NOMO-1 treated with DMSO at 0.1 percent for 48 hours (cell line): Measurements from ENCODE around the gene RPS6KA2.
"Not testable (repeated sequence)": the region's sequence is repeated elsewhere in the genome, so short reads cannot be mapped to it uniquely, and the experiment has no call there.

ENCODE experiments used
- DNase-seq: peaks from one replicate; lab custom pipeline; 2025; ENCODE audit not compliant: unreplicated experiment; lab: John Stamatoyannopoulos, UW

Gene RPS6KA2

GRCh38 chr6:166408936-166409755 is 217.9 kb downstream of the RPS6KA2 start:
- no peak for DNase-seq

- DNase-seq: no peak
Measured at GRCh38 chr6:166406197-166406596, 220.9 kb downstream of the RPS6KA2 start.

GRCh38 chr6:166405386-166405785 is 221.7 kb downstream of the RPS6KA2 start:
- DNase-seq: no peak

GRCh38 chr6:166402582-166403277 is 224.3 kb downstream of the RPS6KA2 start:
- no peak for DNase-seq

GRCh38 chr6:166400649-166401250 is 226.3 kb downstream of the RPS6KA2 start:
- peak; percentile 56 for DNase-seq

- peak; percentile 16 for DNase-seq
Measured at GRCh38 chr6:166400181-166400580, 226.9 kb downstream of the RPS6KA2 start.

- no peak for DNase-seq
Measured at GRCh38 chr6:166398348-166398747, 228.7 kb downstream of the RPS6KA2 start.

- no peak for DNase-seq
Measured at GRCh38 chr6:166397849-166398248, 229.2 kb downstream of the RPS6KA2 start.

- DNase-seq: no peak
Measured at GRCh38 chr6:166395778-166396177, 231.3 kb downstream of the RPS6KA2 start.

GRCh38 chr6:166395351-166395750 is 231.7 kb downstream of the RPS6KA2 start:
- no peak for DNase-seq

GRCh38 chr6:166394036-166394892 is 232.8 kb downstream of the RPS6KA2 start:
- DNase-seq: no peak

- DNase-seq: no peak
Measured at GRCh38 chr6:166393535-166393823, 233.6 kb downstream of the RPS6KA2 start.

GRCh38 chr6:166392755-166393534 is 234.1 kb downstream of the RPS6KA2 start:
- not testable (repeated sequence) for DNase-seq

GRCh38 chr6:166389119-166389518 is 237.9 kb downstream of the RPS6KA2 start:
- DNase-seq: peak; percentile 18

- no peak for DNase-seq
Measured at GRCh38 chr6:166388290-166389004, 238.6 kb downstream of the RPS6KA2 start.

GRCh38 chr6:166387642-166388289 is 239.3 kb downstream of the RPS6KA2 start:
- DNase-seq: no peak

GRCh38 chr6:166387098-166387497 is 240.0 kb downstream of the RPS6KA2 start:
- not testable (repeated sequence) for DNase-seq

- DNase-seq: no peak
Measured at GRCh38 chr6:166386111-166386510, 240.9 kb downstream of the RPS6KA2 start.

GRCh38 chr6:166383802-166384363 is 243.2 kb downstream of the RPS6KA2 start:
- DNase-seq: peak; percentile 76
